NCI-H2196 treated with DMSO at 0.1 percent for 48 hours (cell line): ENCODE results near the gene ZBTB1.
A peak's percentile ranks its signal among the peaks of the same experiment; 100 is the strongest.
"Not testable (repeated sequence)": the region's sequence is repeated elsewhere in the genome, so short reads cannot be mapped to it uniquely, and the experiment has no call there.

Experiments used
- DNase-seq: peaks from one replicate; lab custom pipeline; 2025; ENCODE audit not compliant: unreplicated experiment; lab: John Stamatoyannopoulos, UW

Gene ZBTB1

GRCh38 chr14:64496764-64497163, 7.8 kb upstream of the ZBTB1 start:
- DNase-seq, result no peak

GRCh38 chr14:64500088-64500487, 4.5 kb upstream of the ZBTB1 start:
- DNase-seq, result no peak

- peak; percentile 44 for DNase-seq
Measured at GRCh38 chr14:64501411-64502171, 3.0 kb upstream of the ZBTB1 start.

GRCh38 chr14:64502456-64502855, 2.1 kb upstream of the ZBTB1 start:
- DNase-seq, result no peak

GRCh38 chr14:64502887-64503433, 1.6 kb upstream of the ZBTB1 start:
- DNase-seq, result no peak

GRCh38 chr14:64503434-64504309, 898 bp upstream of the ZBTB1 start, which contains the start of gene ZBTB25:
ZBTB25 (minus strand) TSS chr14:64503838; CDS start chr14:64490533, 13,305 bp downstream.
- DNase-seq, result peak; percentile 90

GRCh38 chr14:64504897-64505794, 576 bp downstream of the ZBTB1 start:
- peak; percentile 68 for DNase-seq

- no peak for DNase-seq
Measured at GRCh38 chr14:64506721-64507120, 2.2 kb downstream of the ZBTB1 start.

- no peak for DNase-seq
Measured at GRCh38 chr14:64507376-64508156, 3.0 kb downstream of the ZBTB1 start.

- no peak for DNase-seq
Measured at GRCh38 chr14:64508215-64508776, 3.7 kb downstream of the ZBTB1 start.

GRCh38 chr14:64509036-64509435, 4.5 kb downstream of the ZBTB1 start:
- DNase-seq, result no peak

GRCh38 chr14:64510825-64511671, 6.5 kb downstream of the ZBTB1 start:
- DNase-seq, result peak; percentile 40

- DNase-seq, result no peak
Measured at GRCh38 chr14:64513271-64513670, 8.7 kb downstream of the ZBTB1 start.

GRCh38 chr14:64515053-64515452, 10.5 kb downstream of the ZBTB1 start:
- DNase-seq, result no peak

GRCh38 chr14:64516969-64517368, 12.4 kb downstream of the ZBTB1 start:
- no peak for DNase-seq

- DNase-seq, result not testable (repeated sequence)
Measured at GRCh38 chr14:64517667-64518066, 13.1 kb downstream of the ZBTB1 start.

GRCh38 chr14:64518229-64518628, 13.7 kb downstream of the ZBTB1 start:
- no peak for DNase-seq

GRCh38 chr14:64520699-64521098, 16.1 kb downstream of the ZBTB1 start:
- DNase-seq, result no peak
